ENCODE measurements around the gene LDLRAD2.

LDLRAD2 gene

DNA sequence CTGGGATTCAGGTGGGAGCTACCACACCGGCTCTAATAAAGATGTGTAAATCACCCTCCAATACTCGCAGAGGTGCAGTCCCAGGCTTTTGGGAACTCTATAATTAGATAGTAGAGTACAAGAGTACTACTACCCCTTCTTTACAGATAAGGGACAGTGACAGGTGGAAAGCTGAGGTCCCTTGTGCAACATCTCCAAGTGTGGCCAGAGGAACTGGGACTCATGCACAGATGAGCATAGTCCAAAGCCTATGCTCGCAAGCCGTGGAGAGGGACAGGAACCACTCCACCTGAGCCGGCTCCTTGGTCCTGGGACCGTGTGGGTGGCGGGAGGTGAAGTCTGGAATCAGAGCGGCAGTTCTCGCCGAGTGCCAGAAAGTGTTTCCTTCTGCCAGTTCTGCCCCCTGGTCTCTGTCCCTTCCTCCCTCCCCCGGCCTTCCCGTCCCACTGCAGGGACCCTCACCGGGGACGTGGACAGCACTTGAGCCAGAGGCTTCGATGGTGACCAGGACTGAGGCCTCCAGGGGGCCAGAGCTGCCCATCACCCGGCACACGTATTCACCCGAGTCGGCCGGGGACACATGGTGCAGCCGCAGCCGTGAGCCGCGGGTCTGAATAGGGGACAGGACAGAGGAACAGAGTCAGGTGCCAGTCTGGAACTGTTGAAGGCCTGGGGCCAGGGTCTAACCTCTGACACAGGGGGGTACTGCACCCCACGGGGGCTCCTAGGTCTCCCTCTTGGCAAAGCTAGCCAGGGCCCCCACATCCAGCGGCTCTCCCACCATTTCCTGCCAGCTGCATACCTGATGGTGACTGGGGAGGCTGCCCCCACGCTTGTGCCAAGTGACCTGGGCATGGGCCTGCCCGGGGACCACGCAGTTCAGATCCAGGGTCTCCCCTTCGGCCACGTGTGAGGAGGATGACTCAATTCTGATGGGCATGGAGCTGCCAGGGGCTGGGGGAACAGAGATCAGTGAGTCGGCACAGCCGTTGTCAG is 33.9 kb downstream of the LDLRAD2 start:
- DNase-seq = no peak

DNA sequence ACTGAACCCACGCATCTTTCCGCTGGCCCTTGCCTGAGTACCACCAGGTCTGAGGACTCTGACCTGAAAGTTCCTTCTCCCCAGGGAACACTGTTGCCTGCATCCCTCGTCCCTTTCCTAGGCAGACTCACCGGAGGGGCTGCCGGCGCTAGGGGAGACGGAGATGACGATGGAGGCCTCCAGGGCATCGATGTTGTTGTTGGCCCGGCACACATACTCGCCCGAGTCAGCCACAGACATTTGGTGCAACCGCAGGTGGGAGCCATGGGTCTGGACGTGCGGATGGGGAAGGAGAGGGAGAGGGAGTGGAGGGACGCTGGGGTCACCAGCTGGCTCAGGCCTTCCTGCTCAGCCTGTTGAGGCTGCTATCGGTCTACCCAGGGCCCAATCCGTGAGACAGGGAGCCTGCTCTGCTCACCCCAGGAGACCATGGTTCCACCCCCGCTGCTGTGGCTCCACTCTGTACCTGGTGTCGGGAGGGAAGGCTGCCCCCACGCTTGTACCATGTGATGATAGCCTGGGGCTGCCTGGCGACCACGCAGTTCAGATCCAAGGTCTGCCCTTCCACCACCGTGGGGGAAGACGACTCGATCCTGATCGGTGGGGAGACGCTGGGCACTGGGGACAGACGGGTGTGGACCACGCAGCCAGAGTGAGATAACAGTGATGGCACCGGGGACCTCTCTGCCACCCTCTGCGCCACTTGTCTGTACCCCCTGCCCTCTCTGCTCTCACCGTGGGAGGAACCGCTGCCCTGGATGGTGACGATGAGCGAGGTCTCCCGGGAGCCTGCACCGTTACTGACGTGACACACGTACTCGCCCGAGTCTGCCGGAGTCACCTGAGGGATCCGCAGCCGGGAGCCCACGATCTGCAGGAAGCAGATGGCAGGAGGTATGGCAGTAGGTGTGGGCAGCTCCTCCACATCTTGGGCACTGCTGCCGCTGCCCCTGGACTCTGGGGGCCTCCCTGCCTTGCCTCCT is 35.4 kb downstream of the LDLRAD2 start:
- no peak for DNase-seq

DNA sequence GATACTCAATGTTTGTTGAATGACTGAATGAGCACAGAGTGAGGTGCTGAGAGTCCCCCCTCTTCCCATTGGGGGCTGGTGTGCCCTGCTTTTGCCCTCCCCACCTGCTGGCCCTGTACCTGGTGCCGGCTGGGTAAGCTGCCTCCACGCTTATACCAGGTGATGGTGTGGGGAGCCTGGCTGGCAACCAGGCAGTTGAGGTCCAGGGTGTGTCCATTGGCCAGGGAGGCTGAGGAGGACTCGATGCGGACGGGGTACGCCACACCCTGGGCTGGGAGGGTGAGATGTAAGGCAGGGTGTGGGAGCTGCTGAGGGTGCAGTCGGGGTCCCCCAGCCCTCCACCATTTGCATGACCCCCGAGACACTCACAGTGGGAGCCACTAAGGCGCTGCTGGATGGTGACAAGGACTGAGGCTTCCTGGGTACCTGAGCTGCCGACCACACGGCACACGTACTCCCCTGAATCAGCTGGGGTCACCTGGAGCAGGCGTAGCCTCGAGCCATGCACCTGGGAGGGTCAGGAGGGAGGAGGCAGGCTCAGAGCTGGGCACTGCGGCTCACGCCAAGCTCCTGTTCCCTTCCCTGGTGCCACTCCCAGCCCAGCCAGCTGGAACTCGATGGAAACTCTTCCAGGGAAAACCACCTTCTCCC is 36.6 kb downstream of the LDLRAD2 start:
- no peak for DNase-seq

DNA sequence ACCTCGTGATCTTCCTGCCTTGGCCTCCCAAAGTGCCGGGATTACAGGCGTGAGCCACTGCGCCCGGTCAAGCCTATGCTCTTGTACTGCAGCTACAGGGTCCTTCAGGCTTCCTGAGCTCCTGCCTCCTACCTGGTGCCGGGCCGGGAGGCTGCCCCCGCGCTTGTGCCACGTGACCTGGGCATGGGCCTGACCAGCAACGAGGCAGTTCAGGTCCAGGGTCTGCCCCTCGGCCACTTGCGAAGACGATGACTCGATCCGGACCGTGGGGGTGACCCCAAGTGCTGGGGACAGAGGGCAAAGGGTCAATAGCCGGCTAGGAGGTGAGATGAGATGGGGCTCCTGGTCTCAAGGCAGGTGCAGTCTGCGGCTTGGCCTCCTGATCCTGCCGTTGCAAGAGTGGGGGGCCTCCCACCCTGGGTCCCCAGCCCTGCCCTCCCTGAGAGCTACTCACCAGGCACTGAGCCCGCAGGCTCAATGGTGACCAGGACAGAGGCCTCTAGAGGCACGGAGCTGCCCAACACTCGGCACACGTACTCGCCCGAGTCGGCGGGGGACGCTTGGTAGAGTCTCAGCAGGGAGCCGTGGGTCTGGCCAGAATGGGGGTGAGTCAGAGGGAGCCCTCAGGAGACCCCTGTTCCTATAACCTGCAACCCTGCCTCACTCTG is 38.0 kb downstream of the LDLRAD2 start:
- no peak for DNase-seq

DNA sequence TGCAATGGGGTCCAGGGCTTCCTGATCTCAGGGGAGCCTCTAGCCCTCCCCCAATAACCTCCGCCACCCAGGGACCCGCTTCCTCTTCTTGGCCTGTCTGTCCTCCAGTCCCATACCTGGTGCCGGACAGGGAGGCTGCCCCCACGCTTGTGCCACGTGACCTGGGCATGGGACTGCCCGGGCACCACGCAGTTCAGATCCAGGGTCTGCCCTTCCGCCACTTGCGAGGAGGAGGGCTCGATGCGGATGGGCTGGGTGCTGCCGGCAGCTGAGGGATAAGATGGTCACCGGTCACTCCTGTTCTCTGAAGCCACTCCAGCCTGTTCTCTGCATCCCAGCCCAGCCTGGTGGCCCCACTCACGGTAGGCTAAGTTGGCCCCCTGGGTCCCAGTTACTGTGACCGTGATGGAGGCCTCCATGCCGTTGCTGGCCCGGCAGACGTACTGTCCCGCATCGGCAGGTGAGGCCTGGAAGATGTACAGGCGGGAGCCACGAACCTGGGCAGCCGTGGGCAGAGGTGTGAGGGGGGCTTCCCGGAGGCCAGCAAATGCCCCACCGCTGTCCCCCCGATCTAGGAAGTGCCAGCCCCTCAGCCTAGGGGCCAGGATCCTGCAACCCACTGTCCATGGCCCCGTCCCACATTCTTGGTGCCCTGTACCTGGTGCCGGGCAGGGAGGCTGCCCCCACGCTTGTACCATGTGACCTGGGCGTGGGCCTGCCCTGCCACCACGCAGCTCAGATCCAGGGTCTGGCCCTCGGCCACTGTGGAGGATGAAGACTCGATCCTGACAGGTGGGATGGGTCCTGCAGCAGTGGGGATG is 39.6 kb downstream of the LDLRAD2 start:
- no peak for DNase-seq

DNA sequence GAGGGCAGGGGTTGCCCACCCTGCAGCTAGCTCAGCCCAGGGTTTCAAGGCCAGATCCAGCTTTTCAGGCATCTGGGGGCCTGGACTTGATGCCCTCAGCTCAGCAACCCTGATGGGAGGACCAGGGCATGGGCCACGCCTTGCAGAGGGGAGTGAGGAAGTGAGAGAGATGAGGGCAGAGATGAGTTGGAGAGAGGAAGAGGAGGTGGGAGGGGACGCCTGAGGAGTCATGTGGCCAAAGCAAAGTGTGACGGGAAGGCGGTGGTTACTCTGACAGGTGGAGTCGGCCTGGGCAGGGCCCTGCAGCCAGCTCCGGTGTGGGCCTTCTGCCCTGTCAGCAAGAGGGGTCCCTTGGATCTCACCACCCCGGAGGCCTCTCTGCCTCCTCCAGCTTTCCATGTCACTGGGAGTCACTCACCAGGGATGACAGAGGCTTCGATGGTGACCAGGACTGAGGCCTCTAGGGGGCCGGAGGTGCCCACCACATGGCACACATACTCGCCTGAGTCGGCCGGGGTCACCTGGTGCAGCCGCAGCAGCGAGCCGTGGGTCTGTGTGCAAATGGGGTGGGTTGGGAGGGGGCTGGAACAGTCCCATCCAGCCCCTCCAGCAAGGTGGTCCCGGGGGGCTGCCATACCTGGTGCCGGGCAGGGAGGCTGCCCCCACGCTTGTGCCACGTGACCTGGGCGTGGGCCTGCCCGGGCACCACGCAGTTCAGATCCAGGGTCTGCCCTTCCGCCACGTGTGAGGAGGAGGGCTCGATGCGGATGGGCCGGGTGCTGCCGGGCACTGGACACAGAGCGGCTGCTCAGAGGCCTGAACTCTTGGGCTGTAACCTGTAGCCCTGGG is 40.4 kb downstream of the LDLRAD2 start:
- no peak for DNase-seq

DNA sequence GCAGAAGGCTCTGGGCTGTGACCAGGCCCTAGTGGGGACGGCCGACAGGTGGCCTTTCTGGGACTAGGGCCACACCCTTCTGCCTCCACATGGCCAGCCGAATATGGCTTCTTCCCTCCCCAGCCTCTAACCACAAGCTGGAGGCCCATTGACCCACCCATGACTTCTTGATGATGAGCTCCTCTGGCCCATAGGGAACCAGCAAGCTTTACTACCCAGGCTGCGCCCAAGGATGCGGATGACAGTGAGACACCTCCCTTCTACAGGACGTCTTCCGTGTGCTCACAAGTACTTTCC is 41.0 kb downstream of the LDLRAD2 start:
- DNase-seq = no peak

DNA sequence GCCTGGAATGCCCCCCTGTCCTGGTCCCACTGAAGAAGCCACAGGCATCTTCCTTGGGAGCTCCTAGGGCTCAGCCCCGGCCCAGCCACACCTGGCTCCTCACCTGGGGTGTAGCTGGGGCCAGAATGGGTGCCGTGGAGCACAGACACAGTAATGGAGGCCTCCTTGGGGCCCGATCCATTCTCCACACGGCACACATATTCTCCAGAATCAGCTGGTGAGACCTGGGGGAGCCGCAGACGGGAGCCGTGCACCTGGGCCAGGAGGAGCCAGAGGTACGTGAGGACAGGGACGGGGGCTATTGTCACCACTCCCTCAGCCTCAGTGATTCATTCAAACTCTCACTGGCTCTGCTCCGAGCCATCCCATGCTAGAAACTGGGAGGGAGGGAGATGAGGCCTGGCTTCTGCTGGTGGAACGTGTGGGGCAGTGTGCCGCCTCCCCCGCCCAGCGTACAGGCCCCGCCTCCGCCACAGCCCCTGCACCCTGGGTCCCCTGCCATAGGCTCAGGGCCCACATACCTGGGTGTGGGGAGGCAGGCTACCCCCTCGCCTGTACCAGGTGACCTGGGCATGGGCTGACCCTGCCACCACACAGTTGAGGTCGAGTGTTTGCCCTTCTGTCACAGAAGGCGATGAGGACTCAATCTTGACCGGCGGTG is 42.2 kb downstream of the LDLRAD2 start:
- no peak for DNase-seq

DNA sequence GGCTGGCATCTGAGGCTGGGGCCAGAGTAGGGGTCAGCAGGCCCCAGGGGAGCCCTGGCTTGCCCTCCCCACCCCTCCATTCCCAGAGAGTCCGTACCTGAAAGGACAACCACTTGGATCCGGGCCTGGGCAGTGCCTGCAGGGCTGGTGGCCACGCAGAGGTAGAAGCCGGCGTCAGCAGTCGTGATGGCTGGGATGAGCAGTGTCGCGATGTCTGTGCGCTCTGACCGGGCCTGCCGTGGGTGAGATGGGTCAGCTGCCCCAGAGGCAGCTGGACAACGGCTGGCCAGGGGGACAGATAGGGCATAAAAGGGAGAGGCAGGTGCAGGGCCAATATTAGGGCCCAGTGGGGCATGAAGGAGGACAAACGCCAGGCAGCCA is 42.7 kb downstream of the LDLRAD2 start:
- DNase-seq = no peak

DNA sequence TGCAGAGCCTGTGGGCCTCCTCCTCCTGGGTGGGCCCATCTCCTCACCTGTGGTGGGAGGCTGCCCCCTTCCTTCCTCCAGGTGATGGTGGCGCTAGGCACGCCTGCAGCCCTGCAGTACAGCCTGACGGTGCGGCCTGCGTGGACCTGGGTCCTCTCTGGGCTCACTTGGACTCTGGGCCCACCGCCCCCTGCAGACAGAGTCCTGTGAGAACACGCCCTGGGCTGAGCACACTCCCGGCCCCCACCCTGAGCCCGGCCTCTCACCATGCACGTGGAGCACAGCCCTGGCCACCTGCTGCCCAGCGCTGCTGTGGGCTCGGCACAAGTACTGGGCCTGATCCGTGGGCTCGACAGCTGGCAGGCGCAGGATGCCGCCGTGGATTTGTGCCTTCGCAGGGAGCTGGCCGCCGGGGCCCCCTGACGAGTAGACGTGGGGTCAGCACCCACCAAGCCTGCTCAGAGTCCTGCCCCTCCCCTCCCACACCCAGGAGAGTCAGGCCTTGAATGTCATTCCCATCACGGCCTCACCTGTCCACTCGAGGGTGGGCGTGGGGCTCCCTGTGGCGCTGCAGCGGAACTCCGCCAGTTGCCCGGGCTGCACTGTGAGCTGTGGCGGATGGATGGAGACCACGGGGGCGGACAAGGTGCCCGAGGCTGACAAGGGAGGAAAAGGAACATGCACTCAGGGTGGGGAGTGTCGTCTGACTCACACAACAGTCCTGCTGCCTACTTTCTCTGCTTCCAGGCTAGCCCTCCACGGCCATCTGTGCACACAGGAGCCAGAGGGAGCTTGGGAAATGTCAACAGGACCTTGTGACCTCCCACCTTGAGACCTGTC is 43.4 kb downstream of the LDLRAD2 start:
- DNase-seq = no peak

DNA sequence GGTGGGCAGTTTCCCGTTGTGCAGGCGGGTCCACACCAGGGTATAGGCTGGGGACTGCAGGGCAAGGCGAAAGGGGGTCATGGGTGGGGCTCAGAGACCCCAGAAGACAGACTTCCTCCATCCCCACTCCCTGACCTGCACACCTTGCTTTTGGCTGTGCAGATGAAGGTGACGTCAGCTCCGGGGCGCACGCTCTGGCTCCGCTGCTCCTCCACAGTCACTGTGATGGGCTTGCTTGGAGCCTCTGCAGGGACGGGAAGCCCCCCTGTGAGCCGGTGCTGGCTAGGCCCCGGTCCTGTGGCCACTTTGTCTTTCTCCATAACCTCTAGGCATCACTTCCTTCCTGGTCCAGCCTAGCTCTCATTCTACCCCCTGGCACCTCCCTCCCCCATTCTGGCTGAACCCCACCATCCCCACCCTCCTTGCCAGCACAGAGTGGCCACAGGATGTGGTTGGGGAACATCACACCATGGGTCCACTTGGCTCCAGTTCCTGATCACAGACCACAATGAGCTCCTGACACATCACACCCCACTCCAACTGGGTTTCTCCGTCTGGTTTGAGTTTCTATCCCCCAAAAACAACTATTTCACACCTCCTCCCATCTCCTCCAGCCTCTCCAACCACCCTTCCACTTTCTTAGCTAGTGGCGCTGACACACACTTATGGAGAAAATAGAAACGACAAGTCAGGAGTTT is 45.2 kb downstream of the LDLRAD2 start:
- DNase-seq = no peak

DNA sequence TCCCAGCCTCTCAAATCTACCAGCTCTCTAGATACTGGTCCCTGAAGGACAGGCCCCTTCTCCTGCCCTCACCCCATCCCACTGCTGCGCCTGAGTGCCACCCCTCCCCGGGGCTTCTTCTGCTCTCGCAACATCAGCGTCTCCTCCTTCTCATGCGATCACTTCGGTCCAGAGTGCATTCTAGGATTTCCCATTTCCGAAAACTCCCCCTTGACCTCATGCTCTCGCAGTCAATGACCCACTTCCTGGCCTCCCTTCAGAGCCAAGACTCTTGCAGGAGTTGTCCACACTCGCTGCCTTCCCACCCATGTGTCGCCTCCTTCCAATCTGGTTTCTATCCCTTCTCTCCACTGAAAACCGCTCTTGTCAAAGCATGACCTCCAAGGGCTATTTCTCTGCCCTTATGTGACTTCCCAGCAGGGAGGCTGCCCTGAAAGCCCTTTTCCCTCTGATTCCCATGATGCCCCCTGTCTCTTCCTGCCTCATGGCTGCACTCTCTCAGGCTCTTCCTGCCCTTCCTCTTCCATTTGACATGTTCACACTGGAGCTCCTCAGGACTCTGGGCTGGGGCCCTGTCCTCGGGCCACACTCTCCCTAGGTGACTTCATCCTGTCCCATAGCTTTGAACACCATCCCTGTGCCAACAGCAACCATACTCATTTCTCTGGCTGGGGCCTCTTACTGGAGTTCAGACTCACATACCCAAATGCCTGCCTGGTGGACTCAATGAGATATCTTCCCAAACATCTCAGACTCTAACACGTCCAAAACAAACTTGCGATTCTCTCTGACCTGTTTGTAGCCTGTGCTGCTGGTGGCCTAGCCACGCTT is 46.0 kb downstream of the LDLRAD2 start:
- DNase-seq = no peak

DNA sequence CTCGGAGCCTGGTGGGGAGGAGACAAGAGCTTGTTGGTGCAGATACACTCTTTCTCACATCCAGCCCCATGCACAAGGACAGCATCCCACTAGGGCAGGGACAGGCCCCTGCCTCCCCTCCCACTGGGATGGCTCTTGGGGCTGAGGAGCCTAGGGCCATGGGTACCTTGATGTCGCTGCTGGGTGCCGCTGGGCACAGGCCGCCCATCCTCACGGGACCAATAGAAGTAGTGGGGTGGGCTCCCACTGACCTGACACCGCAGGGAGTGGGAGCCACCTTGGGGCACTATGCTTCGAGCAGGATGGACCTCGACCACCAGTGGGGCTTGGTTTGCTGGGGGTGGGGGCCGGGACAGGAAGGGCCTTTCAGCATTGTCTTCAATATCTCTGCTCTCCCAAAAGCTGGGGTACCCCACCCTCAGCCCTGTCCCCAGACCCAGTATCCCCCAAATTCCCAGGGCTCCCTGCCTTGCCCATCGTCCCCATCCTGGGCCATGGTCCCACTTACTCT is 47.7 kb downstream of the LDLRAD2 start:
- no peak for DNase-seq

DNA sequence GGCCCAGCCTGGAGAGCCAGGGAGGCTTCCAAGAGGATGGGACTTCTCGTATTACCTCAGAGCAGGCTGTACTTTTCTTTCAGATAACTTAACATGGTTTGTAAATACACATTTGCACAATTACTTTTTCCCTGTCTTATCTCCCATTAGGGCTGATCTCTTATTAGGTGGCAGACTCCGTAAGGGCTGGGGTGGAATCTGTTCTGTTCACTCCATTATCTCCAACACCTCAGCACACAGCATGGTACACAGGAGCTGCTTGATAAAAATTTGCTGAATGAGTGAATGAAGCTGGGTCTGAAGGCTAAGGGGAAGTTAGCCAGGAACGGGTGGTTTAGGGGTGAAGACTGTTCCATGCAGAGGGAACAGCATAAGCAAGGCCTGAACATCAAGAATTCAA is 48.9 kb downstream of the LDLRAD2 start:
- DNase-seq = no peak

DNA sequence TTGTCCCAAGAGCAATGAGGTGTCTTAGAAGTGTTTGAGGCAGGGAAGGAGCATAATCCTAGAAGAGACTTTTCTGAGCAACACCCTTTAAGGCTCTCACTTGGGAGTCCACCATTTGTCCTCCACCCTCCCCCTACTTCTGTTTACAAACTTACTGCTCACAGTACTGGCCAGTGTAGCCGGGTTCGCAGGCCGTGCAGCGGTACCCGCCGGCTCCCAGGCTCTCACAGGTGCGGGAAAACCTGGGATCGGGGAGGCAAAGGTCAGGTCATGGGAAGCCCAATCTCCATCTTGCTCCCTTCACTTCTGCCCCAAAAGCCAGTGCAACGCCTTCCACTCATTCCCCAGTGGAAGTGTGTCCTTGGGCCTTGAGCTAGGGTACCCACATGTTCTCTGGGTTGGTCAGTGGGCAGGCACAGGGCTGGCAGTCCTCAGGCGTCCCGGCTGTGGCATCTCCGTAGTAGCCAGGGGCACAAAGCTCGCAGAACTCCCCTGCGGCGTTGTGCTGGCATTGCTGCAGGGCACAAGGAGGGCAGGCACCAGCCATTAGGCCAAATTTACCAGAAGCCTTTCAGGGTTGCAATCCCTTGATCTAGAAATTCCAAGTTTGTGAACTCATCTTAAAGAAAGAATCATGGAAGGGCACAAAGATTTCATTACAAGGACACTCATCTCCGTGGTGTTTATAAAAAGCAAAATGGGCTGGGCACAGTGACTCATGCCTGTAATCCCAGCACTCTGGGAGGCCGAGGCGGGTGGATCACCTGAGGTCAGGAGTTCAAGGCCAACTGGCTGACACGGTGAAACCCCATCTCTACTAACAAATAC is 49.8 kb downstream of the LDLRAD2 start:
- no peak for DNase-seq

DNA sequence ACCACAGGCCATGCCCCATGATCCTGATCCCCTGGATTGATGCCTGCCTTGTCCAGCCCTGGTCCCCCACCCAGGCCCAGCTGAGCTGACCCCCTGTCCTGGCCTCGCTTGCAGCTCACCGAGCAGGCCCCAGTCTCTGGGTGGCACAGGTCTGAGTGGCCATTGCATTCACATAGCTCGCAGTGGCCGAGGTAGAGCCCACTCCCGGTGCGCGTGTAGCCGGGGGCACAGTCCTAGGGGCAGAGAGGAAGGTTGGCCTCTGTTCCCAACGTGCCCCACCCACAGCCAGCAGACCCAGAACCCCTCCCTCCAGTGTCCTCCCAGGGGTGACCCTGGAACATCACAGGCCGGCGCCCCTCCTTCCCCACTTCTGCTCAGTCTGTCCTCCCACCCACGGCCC is 51.9 kb downstream of the LDLRAD2 start:
- no peak for DNase-seq

DNA sequence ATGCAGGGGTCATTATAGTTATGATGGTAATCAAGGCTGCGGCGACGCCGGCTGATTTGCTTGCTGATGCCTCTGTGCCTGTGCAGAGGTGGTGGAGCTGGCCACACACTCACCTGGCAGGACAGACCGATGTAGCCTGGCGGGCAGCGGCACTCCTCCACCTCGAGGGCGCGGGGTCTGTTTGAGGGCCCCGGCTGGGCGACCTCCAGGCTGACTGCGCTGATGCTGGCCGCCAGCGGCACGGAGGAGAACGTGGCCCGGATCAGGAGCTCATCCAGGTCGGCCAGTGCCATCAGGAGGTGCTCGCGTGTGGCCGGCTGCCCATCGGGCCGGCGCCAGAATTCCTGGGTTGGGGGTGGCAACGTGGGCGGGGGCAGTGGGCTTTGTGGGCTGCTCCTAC is 52.7 kb downstream of the LDLRAD2 start:
- no peak for DNase-seq

All from SHP77 (cell line).